Breast epithelium (tissue), 4 donors: ENCODE measurements around the gene COL6A1. TPM values are rescaled to one million over a fixed set of nuclear protein-coding genes. Genes with fewer than 3 reads are reported as not detected.

Experiments used
- DNase-seq, 2 donors: peaks; one replicate each; pipeline ENCODE4 v3.0.0-alpha.2; 2019; ENCODE audit warnings: low spot score in 2 of 2
- H3K27ac ChIP-seq, 2 donors: fragments of 200-600 bp; sonication (generic) in 1 of 2; one replicate each; pipeline ENCODE4 v1.5.1; 2016 to 2019; ENCODE audit warnings: mild to moderate bottlenecking in 1 of 2
- H3K27me3 ChIP-seq, 2 donors: fragments of 200-600 bp; sonication (generic) in 1 of 2; one replicate each; pipeline versions ENCODE4 v1.5.1 to v1.6.0; 2017 to 2019; ENCODE audit warnings: control low read depth in 1 of 2, mild to moderate bottlenecking in 1 of 2
- H3K36me3 ChIP-seq: fragments of 200-600 bp; one replicate; pipeline ENCODE4 v1.5.1; 2019
- H3K4me1 ChIP-seq, 2 donors: fragments of 200-600 bp; sonication (generic); one replicate each; pipeline ENCODE4 v1.5.1; 2016 to 2019; ENCODE audit warnings: control low read depth in 1 of 2
- H3K4me3 ChIP-seq, 3 donors: fragments of 200-600 bp; sonication (generic); 1 replicate in 2 of 3; 2 replicates in 1 of 3; pipeline ENCODE4 v1.5.1; 2016 to 2019; ENCODE audit warnings: mild to moderate bottlenecking in 3 of 3, moderate library complexity in 2 of 3
- H3K9me3 ChIP-seq, 2 donors: fragments of 200-600 bp; sonication (generic) in 1 of 2; one replicate each; pipeline ENCODE4 v1.5.1; 2016 to 2019; ENCODE audit warnings: control low read depth in 1 of 2
- POLR2A ChIP-seq: fragments of 450-650 bp; IDR thresholded peaks from one replicate; pipeline ENCODE4 v1.6.1; 2016; ENCODE audit warnings: antibody characterized with exemption, mild to moderate bottlenecking, moderate library complexity
- POLR2AphosphoS5 ChIP-seq, 3 donors: sonication (generic); formaldehyde crosslinking; IDR thresholded peaks; one replicate each; pipeline ENCODE4 v1.6.1; 2017; ENCODE audit warnings: antibody characterized with exemption in 3 of 3
- intact Hi-C: fragments of 100-400 bp; cut with DNase I; formaldehyde crosslinking; loops from one replicate; pipeline ENCODE4 v1.15.1; 2023; ENCODE audit warnings: low total_unique reads
- total RNA-seq, 3 donors: library from RNA; depleted of rRNA; stranded (reverse); fragments of >200 nt; gene quantifications; one replicate each; pipeline ENCODE4 v1.1.0, GENCODE V29; 2016
- TF ChIP-seq, protein P1 (sequence below), 3 donors: fragments of 450-650 bp; IDR thresholded peaks; one replicate each; pipeline ENCODE4 v1.5.1; 2016 to 2017; ENCODE audit warnings: antibody characterized with exemption in 3 of 3, mild to moderate bottlenecking in 3 of 3, moderate library complexity in 3 of 3

Gene COL6A1
- total RNA-seq, 3 donors from 2014 or later = 137 to 527 (median 201) TPM

DNA sequence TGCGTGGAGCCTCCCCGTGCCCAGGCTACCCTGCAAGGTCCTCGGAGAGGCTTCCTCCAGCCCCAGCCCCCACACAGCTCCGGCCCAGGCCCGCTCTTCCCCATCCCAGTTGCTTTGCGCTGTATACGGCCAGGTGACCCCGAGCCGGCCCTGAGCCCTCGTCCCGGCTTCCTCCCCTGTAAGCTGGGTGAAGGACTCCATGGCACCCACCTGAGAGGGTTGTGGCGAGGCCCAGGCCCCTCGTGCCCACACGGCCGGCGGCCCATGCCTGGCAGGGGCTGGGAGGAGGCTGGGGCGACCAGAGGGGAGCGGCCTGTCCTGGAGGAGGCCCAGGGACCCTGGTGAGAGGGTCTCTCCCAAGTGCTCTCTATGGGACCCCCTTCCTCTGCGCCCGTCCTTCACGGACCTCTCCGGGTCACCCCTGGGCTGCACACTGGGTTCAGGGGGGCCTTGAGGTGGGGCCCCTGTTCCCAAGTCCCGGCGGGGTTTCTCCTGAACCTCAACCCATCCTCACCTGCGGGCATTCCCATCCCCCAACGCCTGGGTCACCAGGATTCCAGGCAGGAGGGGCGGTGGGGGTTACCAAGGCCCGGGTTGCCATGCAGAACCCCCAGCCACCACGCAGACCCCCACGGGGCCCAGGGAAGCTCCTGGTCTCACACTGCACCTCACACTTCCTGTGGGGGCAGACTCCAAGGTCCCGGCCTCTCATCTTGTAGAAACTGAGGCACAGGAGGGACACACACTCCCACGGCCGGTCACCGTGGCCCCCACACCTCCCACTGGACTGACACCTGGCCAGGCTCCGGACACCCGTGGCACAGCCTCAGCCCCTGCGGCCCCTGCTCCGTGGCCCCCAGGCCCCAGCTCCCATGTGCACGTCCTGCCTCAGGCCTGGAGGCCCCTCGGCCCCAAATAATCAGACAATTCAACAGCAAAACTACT is 25.2 kb downstream of the COL6A1 start:
- intact Hi-C loops = no loop called here
- H3K36me3 ChIP-seq = no peaks in the 10 kb centered on the region
- H3K9me3 ChIP-seq = peaks cover 0 to 4% of the 10 kb centered on the region in 2 donors
- no peak overlapping the region for H3K27ac ChIP-seq
- TF ChIP-seq, protein P1, sequence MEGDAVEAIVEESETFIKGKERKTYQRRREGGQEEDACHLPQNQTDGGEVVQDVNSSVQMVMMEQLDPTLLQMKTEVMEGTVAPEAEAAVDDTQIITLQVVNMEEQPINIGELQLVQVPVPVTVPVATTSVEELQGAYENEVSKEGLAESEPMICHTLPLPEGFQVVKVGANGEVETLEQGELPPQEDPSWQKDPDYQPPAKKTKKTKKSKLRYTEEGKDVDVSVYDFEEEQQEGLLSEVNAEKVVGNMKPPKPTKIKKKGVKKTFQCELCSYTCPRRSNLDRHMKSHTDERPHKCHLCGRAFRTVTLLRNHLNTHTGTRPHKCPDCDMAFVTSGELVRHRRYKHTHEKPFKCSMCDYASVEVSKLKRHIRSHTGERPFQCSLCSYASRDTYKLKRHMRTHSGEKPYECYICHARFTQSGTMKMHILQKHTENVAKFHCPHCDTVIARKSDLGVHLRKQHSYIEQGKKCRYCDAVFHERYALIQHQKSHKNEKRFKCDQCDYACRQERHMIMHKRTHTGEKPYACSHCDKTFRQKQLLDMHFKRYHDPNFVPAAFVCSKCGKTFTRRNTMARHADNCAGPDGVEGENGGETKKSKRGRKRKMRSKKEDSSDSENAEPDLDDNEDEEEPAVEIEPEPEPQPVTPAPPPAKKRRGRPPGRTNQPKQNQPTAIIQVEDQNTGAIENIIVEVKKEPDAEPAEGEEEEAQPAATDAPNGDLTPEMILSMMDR (IDR thresholded peaks at IDR 0.05) = no peak
- TF ChIP-seq POLR2A (no peak), POLR2AphosphoS5 (IDR thresholded peaks at IDR 0.05) (no peak)
- peak; percentile 13 to 42 for DNase-seq
- no peaks in the 10 kb centered on the region for H3K4me1 ChIP-seq
- no peak overlapping the region for H3K4me3 ChIP-seq
- H3K27me3 ChIP-seq = no peaks in the 10 kb centered on the region

DNA sequence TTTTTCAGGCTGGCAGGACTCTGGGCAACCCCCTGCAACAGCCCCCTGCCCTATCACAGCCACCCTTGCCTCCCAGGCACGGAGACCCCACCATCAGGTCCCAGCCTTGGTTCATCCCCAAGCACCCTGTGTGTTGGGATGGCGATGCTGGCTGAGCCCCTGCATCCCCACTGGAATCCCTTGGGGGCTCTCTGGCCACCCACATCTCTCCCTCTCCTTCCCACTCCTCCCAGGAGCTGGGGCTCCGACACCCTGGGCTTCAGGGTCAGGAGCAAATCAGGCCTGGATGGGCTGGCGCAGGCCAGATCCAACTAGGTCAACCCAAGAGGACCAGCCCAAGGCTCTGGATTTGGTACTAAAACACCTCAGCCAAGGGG is 25.9 kb downstream of the COL6A1 start:
- H3K27ac ChIP-seq = no peak overlapping the region
- no peaks in the 10 kb centered on the region for H3K36me3 ChIP-seq
- peak in 1 of 2 donors; percentile 35 for DNase-seq
- H3K4me3 ChIP-seq = no peak overlapping the region
- peaks cover 0 to 4% of the 10 kb centered on the region in 2 donors for H3K9me3 ChIP-seq
- intact Hi-C loops = no loop called here
- TF ChIP-seq, protein P1 (IDR thresholded peaks at IDR 0.05) = no peak
- TF ChIP-seq POLR2A (no peak), POLR2AphosphoS5 (IDR thresholded peaks at IDR 0.05) (no peak)
- no peaks in the 10 kb centered on the region for H3K27me3 ChIP-seq
- H3K4me1 ChIP-seq = no peaks in the 10 kb centered on the region

DNA sequence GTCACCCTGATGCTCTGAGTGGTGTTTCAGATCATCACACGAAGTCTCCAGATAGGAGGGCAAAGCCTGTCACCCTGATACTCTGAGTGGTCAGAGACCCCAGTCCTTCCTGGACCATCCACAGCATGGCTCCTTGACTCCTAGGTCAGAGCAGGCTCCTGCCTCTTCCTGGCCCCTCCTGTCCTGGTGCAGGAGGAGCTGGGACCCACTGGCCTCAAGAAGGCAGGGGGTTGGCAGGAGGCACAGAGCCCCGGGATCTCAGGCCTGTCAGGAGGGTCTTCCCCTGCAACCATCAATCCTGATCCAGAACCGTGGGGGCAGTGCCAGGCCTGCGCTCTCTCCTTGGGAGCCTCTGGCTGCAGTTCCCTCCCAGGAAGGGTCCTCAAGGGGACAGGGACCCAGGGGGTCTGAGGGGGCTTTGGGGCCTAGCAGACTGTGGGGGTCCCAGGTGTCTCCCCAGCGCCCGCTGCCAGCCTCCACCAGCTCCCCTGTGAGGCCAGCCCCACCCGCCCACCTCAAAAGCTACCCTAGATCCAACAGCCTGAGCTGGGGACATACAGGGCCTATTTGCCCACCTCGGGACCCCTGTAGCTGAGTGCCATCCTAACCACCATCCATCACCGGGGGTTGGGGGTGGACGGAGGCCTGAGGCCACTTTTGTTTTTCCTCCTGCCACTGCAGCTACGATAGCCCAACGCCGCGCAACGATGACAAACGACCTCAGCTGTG is 27.5 kb downstream of the COL6A1 start:
- no peak overlapping the region for H3K4me3 ChIP-seq
- no peaks in the 10 kb centered on the region for H3K36me3 ChIP-seq
- DNase-seq = peak; percentile 14 to 40
- no peaks in the 10 kb centered on the region for H3K27me3 ChIP-seq
- no peaks in the 10 kb centered on the region for H3K9me3 ChIP-seq
- intact Hi-C loops = no loop called here
- no peaks in the 10 kb centered on the region for H3K4me1 ChIP-seq
- TF ChIP-seq POLR2A = no peak
- TF ChIP-seq, protein P1 (IDR thresholded peaks at IDR 0.05) = no peak
- TF ChIP-seq POLR2AphosphoS5 (IDR thresholded peaks at IDR 0.05) = no peak
- H3K27ac ChIP-seq = no peak overlapping the region

DNA sequence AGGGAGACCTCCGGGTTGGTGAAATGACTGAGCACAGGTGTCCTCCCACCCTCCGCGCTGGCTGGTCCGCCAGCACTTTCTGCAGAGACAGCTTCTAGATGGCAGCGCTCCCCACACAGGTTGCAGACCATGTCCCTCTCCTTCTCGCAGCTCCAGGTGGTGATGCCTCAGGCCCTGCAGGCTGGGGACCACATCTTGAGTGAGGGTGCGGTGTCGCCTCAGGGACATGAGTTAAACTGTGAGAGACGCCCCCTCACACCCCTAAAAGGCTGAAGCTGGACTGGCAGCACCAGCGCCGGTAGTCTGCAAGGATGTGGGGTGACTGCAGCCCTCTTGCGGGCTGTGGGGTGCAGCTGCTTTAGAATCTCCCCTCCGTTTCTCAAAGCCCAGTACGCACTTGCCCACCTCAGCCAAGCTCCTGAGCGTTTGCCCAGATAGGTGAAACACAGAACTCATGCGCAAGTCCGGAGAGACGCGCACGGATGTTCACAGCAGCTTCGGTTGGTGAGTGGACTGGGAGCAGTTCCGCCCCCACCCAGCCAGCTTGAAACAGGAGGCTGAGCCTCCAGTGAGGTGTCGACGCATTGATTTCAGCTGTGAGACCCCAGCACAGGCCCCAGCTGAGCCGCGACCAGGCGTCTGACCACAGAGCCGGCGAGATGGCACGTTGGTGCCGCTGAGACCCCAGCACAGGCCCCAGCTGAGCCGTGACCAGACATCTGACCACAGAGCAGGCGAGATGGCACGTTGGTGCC is 28.6 kb downstream of the COL6A1 start:
- TF ChIP-seq POLR2A (no peak), POLR2AphosphoS5 (IDR thresholded peaks at IDR 0.05) (no peak)
- TF ChIP-seq, protein P1 (IDR thresholded peaks at IDR 0.05) = no peak
- no peaks in the 10 kb centered on the region for H3K27me3 ChIP-seq
- peak in 1 of 2 donors; percentile 10 for DNase-seq
- H3K4me3 ChIP-seq = no peak overlapping the region
- no peak overlapping the region for H3K27ac ChIP-seq
- no peaks in the 10 kb centered on the region for H3K9me3 ChIP-seq
- no peaks in the 10 kb centered on the region for H3K36me3 ChIP-seq
- H3K4me1 ChIP-seq = no peaks in the 10 kb centered on the region
- intact Hi-C loops = no loop called here
